ENCODE results near the gene TTLL7. TPM values are rescaled to one million over a fixed set of nuclear protein-coding genes. Genes with fewer than 3 reads are reported as not detected.

Gene TTLL7
- total and polyA plus RNA-seq, 12 donors, result 0.06 to 7.6 (median 2.6) TPM

GRCh38 chr1:84010136-84010535, 11.2 kb upstream of the TTLL7 start:
- Histone ChIP-seq H3K9me3 (replicated peaks in 1 of 3) (no peaks in the 10 kb centered on the region), H3K4me1 (replicated peaks in 1 of 2) (no peaks in the 10 kb centered on the region), H3K36me3 (replicated peaks in 1 of 2) (no peaks in the 10 kb centered on the region), H3K27me3 (no peaks in the 10 kb centered on the region), H3K4me3 (no peak overlapping the region), H3K27ac (no peak overlapping the region)
- DNase-seq, result no peak
- TF ChIP-seq POLR2A (IDR thresholded peaks at IDR 0.05) (no peak), CTCF (IDR thresholded peaks at IDR 0.05) (no peak)
- intact Hi-C loops (cut with DNase I), result no loop called here
- WGBS, 4 donors, result 64 to 77% (median 66%) methylated on average over 1 of the region's 1 CpG

GRCh38 chr1:84008631-84009030, 9.7 kb upstream of the TTLL7 start:
- Histone ChIP-seq H3K27ac (no peak overlapping the region), H3K4me3 (no peak overlapping the region), H3K4me1 (replicated peaks in 1 of 2) (no peaks in the 10 kb centered on the region), H3K36me3 (replicated peaks in 1 of 2) (no peaks in the 10 kb centered on the region), H3K27me3 (no peaks in the 10 kb centered on the region), H3K9me3 (replicated peaks in 1 of 3) (no peaks in the 10 kb centered on the region)
- intact Hi-C loops (cut with DNase I), result no loop called here
- no peak for DNase-seq
- TF ChIP-seq CTCF (IDR thresholded peaks at IDR 0.05) (no peak), POLR2A (IDR thresholded peaks at IDR 0.05) (no peak)
- WGBS, 4 donors, result 86 to 91% (median 90%) methylated on average over 5 of the region's 5 CpGs

GRCh38 chr1:84006591-84006990, 7.7 kb upstream of the TTLL7 start:
- Histone ChIP-seq H3K36me3 (replicated peaks in 1 of 2) (no peaks in the 10 kb centered on the region), H3K27ac (no peak overlapping the region), H3K9me3 (replicated peaks in 1 of 3) (no peaks in the 10 kb centered on the region), H3K27me3 (no peaks in the 10 kb centered on the region), H3K4me1 (replicated peaks in 1 of 2) (no peaks in the 10 kb centered on the region), H3K4me3 (no peak overlapping the region)
- TF ChIP-seq POLR2A (IDR thresholded peaks at IDR 0.05), result no peak
- intact Hi-C loops (cut with DNase I), result no loop called here
- DNase-seq, result no peak
- 82 to 89% (median 86%) methylated on average over 6 of the region's 6 CpGs for WGBS, 4 donors

- Histone ChIP-seq H3K36me3 (replicated peaks in 1 of 2) (no peaks in the 10 kb centered on the region), H3K4me1 (replicated peaks in 1 of 2) (peaks cover 0 to 5% of the 10 kb centered on the region in 2 donors), H3K9me3 (replicated peaks in 1 of 3) (no peaks in the 10 kb centered on the region), H3K4me3 (no peak overlapping the region), H3K27me3 (no peaks in the 10 kb centered on the region), H3K27ac (no peak overlapping the region)
- DNase-seq, result no peak
- intact Hi-C loops (cut with DNase I), result no loop called here
- WGBS, 4 donors, result 71 to 84% (median 73%) methylated on average over 2 of the region's 2 CpGs
- TF ChIP-seq POLR2A (IDR thresholded peaks at IDR 0.05) (no peak), CTCF (IDR thresholded peaks at IDR 0.05) (no peak)
Observed at GRCh38 chr1:84001501-84001900, 2.6 kb upstream of the TTLL7 start.

- Histone ChIP-seq H3K4me1 (replicated peaks in 1 of 2) (peaks cover 0 to 5% of the 10 kb centered on the region in 2 donors), H3K9me3 (replicated peaks in 1 of 3) (no peaks in the 10 kb centered on the region), H3K27ac (no peak overlapping the region), H3K36me3 (replicated peaks in 1 of 2) (no peaks in the 10 kb centered on the region), H3K4me3 (no peak overlapping the region), H3K27me3 (no peaks in the 10 kb centered on the region)
- intact Hi-C loops (cut with DNase I), result no loop called here
- WGBS, 4 donors, result 79 to 85% (median 83%) methylated on average over 4 of the region's 4 CpGs
- peak in 1 of 7 donors; percentile 54 for DNase-seq
- TF ChIP-seq POLR2A (IDR thresholded peaks at IDR 0.05), result no peak
- TF ChIP-seq CTCF (IDR thresholded peaks at IDR 0.05), result no peak
Observed at GRCh38 chr1:84000954-84001495, 2.1 kb upstream of the TTLL7 start.
